ENCODE data around the gene AK1.

The AK1 gene

DNA sequence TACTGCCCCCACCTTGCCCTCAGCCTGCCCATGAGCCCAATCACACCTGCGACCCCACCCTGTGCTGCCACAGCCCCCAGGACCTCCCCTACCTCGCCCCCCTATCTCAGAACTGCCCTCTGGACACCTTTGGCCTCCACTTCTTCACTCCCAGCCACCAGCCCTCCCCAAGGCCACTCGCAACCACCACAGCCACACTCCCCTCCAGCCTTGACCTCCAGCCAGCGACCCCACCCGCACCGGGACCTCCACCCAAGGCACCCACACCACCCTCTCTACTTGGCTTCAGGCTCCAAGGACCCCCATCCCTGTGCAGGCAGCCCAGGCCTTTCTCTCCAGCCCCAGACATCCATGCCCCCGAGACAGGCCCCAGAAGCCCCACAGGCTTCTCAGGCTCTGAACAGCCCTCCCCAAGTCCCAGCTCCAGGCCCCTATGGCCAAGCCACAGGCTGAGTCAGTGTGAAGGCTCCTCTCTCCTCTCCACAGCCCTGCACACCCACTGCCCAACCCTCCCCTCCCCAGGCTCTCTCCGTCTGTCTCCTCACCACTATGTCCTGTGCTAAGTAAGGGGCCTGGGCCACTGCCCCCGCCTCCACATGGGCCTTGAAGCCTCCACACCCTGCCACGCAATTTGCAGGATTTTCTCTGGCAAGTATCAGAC lies 2.0 kb downstream of the AK1 start:
- TF ChIP-seq, protein P1, sequence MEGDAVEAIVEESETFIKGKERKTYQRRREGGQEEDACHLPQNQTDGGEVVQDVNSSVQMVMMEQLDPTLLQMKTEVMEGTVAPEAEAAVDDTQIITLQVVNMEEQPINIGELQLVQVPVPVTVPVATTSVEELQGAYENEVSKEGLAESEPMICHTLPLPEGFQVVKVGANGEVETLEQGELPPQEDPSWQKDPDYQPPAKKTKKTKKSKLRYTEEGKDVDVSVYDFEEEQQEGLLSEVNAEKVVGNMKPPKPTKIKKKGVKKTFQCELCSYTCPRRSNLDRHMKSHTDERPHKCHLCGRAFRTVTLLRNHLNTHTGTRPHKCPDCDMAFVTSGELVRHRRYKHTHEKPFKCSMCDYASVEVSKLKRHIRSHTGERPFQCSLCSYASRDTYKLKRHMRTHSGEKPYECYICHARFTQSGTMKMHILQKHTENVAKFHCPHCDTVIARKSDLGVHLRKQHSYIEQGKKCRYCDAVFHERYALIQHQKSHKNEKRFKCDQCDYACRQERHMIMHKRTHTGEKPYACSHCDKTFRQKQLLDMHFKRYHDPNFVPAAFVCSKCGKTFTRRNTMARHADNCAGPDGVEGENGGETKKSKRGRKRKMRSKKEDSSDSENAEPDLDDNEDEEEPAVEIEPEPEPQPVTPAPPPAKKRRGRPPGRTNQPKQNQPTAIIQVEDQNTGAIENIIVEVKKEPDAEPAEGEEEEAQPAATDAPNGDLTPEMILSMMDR (IDR thresholded peaks at IDR 0.05; ENCODE audit: control extremely low read depth, extremely low read depth, low read depth, missing control alignments): no peak
- POLR2A ChIA-PET: no interaction called here
- no peak for DNase-seq (ENCODE audit: extremely low spot score)
- CTCF ChIA-PET: interaction anchor here (2.0 kb wide), 1 partner anchor 41 kb away, joined by 4 read pairs; the partner anchor contains the start of gene ST6GALNAC4

GRCh38 chr9:127874301-127875221 lies 2.9 kb downstream of the AK1 start:
- ChIA-PET CTCF (interaction anchor here (1.4 to 2.0 kb wide), 4 partner anchors 8 to 140 kb away, joined by 4 to 7 read pairs (median 5); partner anchors contain the start of genes ST6GALNAC4 and TOR2A), POLR2A (no interaction called here)
- no peak for DNase-seq (ENCODE audit: extremely low spot score)
- TF ChIP-seq, protein P1 (IDR thresholded peaks at IDR 0.05; ENCODE audit: control extremely low read depth, extremely low read depth, low read depth, missing control alignments): no peak

DNA sequence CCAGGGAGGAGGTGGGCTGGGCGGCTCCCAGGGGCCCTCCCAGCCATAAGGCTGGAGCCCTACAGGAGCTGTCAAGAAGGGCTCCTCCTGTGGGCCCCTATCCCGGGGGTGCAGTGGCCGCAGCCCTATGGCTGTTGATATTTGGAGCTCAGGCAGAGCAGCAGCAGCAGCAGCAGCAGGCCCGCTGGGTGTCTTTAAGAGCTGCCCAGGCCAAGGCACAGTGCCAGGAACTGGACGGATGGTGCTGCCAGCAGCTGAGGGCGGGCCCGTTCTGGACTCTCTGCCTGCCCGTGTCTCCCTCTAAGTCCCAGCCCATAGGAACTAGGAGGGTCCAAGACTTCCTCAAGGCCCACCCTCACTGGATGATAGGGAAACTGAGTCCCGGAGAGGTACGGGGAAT lies 3.6 kb downstream of the AK1 start:
- no peak for DNase-seq (ENCODE audit: extremely low spot score)
- ChIA-PET POLR2A (interaction anchor here (0.6 kb wide), 1 partner anchor 14 kb away, joined by 4 read pairs; no protein-coding TSS in a partner anchor), CTCF (interaction anchor here (1.4 to 2.0 kb wide), 5 partner anchors 9 to 139 kb away, joined by 3 to 7 read pairs (median 5); partner anchors contain the start of genes ST6GALNAC4 and TOR2A)
- TF ChIP-seq, protein P1 (IDR thresholded peaks at IDR 0.05; ENCODE audit: control extremely low read depth, extremely low read depth, low read depth, missing control alignments): no peak

DNA sequence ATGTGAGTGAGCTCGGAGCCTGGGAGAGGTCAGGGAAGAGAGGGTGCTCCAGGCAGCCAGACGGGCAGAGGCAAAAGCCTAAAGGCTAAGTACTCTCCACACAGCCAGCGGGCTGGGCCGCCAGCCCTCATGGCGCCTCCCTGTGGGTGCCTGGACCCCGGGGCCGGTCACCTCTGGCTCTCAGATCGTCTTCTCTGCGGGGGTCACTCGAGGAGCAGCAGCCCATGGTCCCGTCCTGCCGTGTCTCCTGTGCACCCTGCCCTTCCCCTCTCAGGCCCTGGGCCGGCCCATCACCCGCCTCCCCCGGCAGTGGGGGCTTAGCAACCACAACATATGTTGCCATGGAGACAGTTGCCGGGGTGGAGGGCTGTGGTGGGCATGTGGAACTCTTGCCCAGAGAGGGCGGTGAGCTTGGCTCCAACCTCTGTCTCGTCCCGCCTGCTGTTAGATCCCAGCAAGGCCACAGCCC lies 4.2 kb downstream of the AK1 start:
- CTCF ChIA-PET: interaction anchor here (1.4 to 2.3 kb wide), 7 partner anchors 10 to 138 kb away, joined by 3 to 12 read pairs (median 5); partner anchors contain the start of genes ST6GALNAC4 and TOR2A
- no peak for DNase-seq (ENCODE audit: extremely low spot score)
- TF ChIP-seq, protein P1 (IDR thresholded peaks at IDR 0.05; ENCODE audit: control extremely low read depth, extremely low read depth, low read depth, missing control alignments): no peak

DNA sequence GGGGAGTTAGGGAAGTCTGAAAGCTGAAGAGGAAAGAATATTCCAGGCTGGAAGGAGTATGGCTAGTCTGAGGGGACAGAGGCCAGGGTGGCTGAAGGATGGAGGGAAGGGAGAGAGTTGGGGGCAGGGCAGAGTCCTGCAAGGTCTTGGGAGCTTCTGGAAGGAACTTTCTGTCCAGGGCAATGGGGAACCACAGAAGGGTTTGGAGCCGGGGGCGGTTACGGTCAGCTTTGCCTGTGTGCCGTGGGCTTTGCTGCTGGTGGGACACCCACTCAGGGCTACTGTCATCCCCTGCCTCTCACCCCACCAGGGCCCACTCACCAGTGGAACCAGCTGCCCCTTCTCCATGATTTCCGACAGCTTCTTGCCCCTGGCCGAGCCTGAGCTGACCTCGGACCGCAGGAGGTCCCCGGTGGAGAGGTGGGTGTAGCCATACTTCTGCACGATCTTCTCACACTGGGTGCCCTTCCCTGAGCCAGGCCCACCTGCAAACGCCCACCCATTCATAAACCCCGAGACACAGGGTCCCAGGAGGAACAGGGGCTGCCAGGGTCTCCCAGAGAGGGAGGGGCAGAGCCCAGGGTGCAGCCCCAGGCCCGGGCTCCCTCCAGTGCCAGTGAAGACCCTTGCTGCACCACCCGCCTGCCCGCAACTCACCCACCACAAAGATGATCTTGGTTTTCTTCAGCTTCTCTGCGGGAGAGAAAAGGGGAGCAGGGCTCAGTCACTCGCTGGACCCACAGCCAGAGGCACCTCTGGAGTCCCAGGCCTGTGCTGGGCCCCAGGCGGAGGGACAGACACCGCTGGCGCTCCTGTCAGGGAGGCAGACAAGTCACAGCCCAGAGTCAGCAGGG lies 4.9 kb downstream of the AK1 start:
- DNase-seq (ENCODE audit: extremely low spot score): no peak
- ChIA-PET CTCF (interaction anchor here (0.8 to 2.3 kb wide), 8 partner anchors 10 to 137 kb away, joined by 3 to 12 read pairs (median 4); partner anchors contain the start of genes CDK9 and TOR2A), POLR2A (no interaction called here)
- TF ChIP-seq, protein P1 (IDR thresholded peaks at IDR 0.05; ENCODE audit: control extremely low read depth, extremely low read depth, low read depth, missing control alignments): no peak

More for the DNA sequence above, 4.2 kb downstream of the AK1 start:
- POLR2A ChIA-PET: interaction anchor here (0.6 kb wide), 1 partner anchor 15 kb away, joined by 4 read pairs; no protein-coding TSS in a partner anchor

Measured in GM10248 (cell line).